DMS114 treated with DMSO at 0.1 percent for 48 hours (cell line): Measurements from ENCODE around the gene OR4C46.
"Not testable (repeated sequence)": the region's sequence is repeated elsewhere in the genome, so short reads cannot be mapped to it uniquely, and the experiment has no call there.

Source experiments
- DNase-seq: peaks from one replicate; lab custom pipeline; 2025; ENCODE audit not compliant: unreplicated experiment; lab: John Stamatoyannopoulos, UW

Gene OR4C46

GRCh38 chr11:54603898-54604297, at the start of gene OR4C46:
TSS of gene OR4C46 (minus strand) at chr11:54603998. CDS start at chr11:54603998, 0 bp downstream.
- DNase-seq, result no peak

GRCh38 chr11:54645606-54646005, 41.8 kb upstream of the OR4C46 start:
- not testable (repeated sequence) for DNase-seq

- DNase-seq, result not testable (repeated sequence)
Observed at GRCh38 chr11:54561439-54561838, 42.4 kb downstream of the OR4C46 start.

GRCh38 chr11:54558919-54559318, 44.9 kb downstream of the OR4C46 start:
- no peak for DNase-seq

- DNase-seq, result no peak
Observed at GRCh38 chr11:54558407-54558806, 45.4 kb downstream of the OR4C46 start.
